ENCODE data around the gene THOC1.

DNA sequence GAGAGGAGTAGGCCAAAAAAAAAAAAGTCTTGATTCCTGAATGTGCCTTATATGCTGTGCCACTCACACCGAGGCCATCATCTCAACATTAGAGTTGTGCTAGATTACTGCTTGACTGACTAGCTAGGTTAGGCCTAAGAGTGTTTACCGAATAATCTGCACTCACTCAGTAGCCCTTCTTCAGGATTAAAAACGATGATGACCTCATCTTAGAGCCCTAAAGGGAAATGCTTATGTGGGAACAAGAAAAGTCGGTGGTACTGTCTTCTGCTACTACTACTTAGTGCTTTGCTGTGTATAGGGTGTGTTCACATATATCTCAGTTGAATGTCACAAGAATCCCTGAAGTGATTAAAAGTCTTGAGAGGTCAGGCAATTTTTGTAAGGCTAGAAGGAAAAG lies 54.3 kb downstream of the THOC1 start:
- TF ChIP-seq, protein P1, sequence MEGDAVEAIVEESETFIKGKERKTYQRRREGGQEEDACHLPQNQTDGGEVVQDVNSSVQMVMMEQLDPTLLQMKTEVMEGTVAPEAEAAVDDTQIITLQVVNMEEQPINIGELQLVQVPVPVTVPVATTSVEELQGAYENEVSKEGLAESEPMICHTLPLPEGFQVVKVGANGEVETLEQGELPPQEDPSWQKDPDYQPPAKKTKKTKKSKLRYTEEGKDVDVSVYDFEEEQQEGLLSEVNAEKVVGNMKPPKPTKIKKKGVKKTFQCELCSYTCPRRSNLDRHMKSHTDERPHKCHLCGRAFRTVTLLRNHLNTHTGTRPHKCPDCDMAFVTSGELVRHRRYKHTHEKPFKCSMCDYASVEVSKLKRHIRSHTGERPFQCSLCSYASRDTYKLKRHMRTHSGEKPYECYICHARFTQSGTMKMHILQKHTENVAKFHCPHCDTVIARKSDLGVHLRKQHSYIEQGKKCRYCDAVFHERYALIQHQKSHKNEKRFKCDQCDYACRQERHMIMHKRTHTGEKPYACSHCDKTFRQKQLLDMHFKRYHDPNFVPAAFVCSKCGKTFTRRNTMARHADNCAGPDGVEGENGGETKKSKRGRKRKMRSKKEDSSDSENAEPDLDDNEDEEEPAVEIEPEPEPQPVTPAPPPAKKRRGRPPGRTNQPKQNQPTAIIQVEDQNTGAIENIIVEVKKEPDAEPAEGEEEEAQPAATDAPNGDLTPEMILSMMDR (conservative IDR thresholded peaks at IDR 0.05 in 1 of 2, IDR thresholded peaks at IDR 0.05 in 1 of 2; ENCODE audit: extremely low read depth in 1 of 2, insufficient read depth in 1 of 2, low read depth in 1 of 2, low read length in 2 of 2): no peak
- TF ChIP-seq EZH2 (IDR thresholded peaks at IDR 0.05; ENCODE audit: borderline replicate concordance, low read length): no peak

Data from mammary epithelial cell (primary cell).